HG03342 (cell line): Measurements from ENCODE around the gene HOXA10.

ENCODE experiments used
- ATAC-seq: cut with Tn5 transposase; IDR thresholded peaks from one replicate; pipeline ENCODE4 v1.9.1; 2021; ENCODE audit warnings: mild to moderate bottlenecking, moderate library complexity; ENCODE audit not compliant: unreplicated experiment

The HOXA10 gene

DNA sequence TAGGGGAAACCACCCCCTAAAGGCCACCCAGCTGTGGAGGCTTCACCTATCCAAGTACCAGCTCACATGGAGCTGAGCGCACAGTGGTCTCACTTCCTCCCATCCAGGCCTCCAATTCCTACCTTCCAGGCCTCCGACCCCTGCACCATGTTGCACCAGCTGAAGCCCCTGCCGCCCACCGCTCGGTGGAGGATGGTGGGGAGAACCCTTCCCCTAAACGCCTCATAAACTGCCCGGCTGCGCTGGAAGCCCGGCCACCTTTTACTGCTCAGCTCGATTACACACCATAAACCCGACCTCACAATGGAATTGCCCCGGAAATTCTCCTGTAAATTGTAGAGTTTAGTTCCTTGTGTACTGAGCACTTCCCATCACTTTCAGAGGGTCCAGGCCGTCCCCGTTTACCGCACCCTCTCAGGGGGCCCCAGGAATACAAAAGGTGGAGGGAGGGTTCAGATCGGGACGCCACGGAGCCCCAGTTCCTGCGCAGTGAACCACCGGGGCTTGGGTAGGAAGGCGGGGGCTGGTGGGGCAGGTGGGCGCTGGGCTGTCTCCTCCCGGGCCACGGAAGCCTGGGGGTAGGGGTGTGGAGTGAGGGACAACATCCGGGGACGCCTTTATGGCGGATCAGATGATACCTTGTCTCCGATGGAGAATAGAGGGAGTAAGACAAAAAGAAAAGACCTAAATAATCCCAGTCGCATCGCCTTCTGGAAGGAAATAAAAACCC lies 16.3 kb downstream of the HOXA10 start:
- no peak for ATAC-seq

DNA sequence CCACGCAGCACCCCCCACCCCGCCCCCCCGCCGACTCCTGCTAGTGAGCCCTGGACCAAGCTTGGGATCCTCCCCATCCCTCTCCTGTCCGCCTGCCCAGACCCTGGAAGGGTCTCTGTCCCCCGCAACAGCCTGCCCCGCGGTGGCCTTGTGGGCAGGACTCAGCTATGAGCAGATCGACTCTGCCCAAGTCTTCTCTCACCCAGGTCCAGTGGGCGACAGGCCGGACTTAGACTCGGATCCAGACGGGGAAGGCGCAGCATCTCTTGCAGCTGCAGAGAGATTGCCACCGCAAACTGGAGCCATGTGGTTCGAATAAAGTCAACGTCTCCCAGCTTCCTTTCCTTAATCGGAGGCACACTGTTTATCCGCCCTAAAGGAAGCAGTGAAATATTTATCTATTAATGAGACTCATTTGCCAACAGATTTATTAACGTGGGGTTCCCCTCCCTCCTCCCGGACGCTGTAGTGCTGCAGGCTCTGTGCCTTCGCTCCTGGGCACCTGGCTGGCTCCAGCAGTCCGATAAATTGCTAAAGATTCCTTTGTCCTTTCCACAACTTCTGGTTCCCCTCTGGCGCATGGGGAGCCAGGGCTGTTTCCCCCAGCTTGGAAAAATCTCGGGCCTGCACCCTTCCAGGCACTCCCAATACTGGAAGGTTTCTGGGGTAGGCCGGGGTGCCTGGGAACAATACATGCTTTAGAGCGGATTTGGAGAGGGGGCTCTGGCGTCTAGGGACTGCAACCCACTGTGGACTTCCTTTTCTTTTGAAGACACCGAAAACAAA lies 17.0 kb downstream of the HOXA10 start:
- ATAC-seq, result no peak

DNA sequence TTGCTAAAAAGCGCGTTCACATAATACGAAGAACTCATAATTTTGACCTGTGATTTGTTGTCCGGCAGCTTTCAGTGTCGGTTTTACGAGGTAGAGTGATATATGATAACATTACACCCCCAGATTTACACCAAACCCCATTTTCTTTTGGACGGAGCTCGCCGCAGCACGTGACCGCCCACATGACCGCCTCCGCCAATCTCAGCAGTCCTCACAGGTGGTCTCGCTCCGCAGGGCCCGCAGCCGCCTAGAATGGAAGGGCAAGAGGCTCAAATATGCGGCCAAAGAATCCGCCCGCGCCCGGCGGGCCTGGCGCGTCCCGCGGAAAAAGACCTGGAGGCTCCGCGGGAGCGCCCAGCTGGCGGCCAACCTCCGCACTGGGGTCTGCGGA lies 17.6 kb downstream of the HOXA10 start, which contains the start of gene HOXA7:
TSS of gene HOXA7 (minus strand) at position 168 of the 391 bp plus-strand sequence. CDS start at position 38, 130 bp downstream.
- no peak for ATAC-seq

DNA sequence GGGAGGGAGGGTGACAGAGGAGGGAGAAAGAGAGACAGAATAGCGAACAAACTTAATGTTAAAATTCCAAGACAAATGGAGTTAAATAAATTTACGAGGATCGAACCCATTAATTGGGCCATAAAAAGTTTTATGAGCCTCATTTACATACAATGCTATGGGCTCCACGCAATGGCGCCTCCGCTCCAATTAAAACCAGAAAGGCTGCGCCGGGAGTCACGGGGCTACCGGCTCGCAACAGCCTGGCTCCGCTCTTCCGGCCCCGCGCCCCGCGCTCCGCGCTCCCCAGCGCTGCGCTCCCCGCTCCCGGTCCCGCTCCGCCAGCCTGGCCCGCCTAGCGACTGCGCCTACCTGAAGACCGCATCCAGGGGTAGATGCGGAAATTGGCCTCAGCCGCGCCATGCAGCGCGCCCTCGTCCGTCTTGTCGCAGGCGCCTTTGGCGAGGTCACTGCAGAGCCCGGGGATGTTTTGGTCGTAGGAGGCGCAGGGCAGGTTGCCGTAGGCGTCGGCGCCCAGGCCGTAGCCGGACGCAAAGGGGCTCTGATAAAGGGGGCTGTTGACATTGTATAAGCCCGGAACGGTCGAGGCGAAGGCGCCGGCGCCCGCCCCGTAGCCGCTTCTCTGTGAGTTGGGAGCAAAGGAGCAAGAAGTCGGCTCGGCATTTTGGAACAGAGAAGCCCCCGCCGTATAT lies 18.2 kb downstream of the HOXA10 start:
- no peak for ATAC-seq

DNA sequence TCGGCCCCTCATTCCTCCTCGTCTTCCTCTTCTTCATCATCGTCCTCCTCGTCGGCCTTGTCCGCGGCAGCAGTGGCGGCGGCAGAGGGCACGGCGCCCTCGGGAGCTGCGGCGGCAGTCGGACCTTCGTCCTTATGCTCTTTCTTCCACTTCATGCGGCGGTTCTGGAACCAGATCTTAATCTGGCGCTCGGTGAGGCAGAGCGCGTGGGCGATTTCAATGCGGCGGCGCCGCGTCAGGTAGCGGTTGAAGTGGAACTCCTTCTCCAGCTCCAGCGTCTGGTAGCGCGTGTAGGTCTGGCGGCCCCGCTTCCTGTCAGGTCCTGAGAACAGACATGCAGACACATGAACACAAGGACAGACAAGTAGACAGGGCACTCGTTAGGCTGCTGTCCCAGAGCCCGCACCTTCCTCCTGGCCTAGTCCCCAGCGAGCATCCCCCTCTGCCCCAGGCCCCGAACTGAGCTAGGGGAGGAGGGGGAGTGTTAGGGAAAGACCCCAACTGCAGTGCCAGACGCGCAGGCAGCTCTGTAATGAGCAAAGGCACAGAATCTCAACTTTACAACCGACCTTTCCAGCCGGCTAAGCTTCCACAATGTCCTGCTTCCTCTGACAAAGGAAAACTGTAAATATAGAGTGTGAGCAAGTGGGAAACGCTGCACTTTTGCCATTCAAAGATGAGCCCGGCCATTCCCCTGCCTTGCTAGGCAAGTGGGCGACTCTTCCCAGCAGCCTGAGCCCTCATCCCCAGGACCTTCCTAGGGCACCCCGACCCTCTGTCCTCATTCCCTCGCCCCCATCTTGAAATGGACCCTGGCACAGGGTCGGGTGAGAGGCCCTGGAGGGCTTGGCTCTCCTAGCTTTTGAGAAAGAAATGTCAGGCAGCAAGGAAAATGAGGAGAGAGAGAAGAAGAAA lies 19.0 kb downstream of the HOXA10 start:
- ATAC-seq, result no peak

DNA sequence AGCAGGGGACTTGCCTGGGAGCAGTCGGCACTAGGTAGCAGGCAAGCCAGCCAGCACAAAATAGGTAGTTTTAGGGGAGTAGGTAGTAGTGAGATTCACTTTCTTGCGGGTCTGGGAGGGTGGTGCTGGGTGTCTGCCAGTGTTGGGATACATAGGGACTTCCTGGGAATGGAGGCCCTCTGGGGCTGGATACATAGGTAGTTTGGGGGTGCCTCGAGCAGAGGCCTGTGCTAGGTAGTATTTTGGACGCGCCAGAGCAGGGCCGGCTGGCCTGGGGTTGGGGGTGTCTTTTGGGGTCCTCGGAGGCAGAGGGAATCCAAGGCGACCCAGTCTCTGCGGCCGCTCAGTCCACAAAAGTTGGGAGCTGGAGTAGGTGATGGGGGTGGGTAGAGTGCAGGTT lies 19.8 kb downstream of the HOXA10 start:
- ATAC-seq, result no peak

DNA sequence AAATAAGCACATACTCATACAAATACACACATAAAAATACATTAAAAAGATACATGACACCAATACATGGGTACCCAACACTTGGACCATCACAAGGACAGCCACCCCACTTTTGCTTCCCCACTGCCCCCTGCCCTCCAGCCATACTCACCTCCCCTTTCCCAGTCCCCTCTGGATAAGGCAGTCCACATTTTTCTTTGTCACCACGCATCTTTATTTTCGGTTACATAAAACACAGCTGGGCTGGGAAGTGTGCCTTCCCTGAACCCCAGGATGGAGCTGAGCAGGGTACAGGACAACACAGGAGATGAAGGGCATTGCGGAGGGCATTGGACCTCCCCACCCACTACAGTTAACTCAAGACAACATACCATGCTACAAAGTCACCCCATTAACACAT lies 20.6 kb downstream of the HOXA10 start:
- ATAC-seq, result no peak

DNA sequence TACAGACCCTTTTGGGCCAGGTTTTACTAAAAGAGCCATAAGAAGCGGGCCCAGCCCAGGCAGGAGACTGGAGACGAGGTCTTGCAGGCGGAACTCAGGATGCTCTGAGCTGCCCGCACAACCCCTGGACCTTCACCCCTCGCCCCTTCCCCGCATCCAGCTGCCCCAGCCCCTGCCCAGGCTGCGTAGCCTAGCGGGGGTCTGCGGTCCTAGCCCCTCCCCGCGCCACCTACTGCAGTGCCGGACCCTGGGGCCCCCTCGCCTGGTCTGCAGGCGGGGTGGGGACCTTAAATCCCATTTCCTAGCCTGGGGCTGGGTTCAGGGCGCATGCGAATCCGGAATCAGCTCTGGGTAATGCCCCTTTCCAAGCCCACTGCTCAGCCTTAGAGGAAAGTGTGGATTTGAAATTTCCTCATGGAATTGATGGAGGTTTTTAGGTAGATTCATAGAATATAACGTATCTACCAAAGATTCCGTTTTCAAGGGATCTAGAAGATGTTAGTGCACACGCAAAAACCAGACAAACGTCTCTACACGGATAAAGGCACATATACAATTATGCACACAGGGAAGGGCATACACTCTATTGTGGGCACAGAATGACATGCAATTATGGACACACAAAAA lies 21.2 kb downstream of the HOXA10 start:
- no peak for ATAC-seq

DNA sequence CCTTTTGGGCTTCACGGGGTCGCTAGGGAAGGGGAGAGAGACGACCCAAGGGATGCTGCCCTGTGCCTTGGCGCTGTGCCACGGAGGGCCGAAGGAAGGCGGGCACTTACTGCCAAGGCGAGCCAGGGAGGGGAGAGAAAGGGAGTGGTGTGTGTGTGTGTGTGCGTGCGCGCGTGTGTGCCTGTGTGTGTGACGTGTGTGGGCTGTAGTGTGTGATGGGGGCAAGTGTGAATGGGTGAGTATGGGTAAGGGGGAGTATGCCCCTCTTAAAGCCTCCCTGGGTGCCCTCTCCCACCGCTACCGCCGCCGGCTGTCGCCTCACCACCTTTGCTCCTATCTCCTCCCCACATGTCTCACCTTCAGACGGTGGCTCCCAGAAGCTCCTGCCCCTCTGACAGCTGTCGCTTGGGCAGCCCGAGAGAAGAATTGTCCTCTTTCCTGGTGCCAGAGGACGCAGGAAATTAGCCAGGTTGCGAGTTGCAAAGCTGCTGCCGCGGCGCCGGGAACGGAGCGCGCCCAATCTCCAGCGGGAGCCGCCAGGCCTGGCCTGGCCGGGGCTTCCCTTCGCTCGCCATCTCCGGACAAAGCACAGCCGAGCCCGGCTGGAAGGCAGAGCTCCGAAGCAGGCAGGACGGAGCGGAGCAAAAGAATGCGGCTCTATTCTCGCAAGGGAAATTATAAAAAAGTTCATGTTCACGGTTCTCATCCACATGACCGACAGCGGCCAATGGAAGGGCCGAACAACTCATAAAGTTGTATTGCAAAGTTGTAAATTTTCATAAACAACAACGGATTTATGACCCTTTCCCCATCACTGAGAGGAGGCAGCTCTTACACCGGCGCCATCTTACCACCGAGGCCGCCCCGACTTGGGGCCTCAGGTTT lies 21.9 kb downstream of the HOXA10 start, which contains the start of gene HOXA3:
TSS of gene HOXA3 (minus strand) at position 653 of the 885 bp plus-strand sequence. CDS start 41,943 bp downstream, outside the sequence.
- ATAC-seq, result no peak

DNA sequence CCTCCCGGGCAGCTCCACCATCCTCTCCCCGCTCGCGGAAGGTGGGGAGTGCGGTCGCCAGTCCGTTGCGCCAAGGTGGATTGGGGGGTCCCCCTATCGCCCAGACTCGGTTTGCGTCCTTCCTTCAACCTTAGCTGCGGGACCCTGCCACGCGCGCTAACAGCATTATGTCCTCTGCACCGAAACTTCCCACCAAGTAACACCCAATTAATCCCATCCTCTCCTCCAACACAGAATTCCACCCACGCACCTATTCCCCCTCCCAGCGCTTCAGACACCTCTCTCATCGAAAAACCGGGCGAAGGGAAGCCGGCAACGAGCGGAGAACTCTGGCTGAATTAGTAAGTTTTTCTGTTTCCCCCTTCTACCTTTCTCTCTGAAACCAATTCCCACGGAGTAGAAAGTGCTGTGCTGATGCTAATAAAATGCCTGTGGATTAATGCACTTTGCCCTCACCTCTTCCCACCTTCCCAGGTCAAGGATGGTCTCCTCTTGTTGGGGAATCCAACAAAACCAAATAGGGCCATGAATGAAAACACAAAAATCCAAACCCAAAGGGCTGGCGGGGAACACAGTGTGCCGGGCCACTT lies 22.7 kb downstream of the HOXA10 start:
- no peak for ATAC-seq

DNA sequence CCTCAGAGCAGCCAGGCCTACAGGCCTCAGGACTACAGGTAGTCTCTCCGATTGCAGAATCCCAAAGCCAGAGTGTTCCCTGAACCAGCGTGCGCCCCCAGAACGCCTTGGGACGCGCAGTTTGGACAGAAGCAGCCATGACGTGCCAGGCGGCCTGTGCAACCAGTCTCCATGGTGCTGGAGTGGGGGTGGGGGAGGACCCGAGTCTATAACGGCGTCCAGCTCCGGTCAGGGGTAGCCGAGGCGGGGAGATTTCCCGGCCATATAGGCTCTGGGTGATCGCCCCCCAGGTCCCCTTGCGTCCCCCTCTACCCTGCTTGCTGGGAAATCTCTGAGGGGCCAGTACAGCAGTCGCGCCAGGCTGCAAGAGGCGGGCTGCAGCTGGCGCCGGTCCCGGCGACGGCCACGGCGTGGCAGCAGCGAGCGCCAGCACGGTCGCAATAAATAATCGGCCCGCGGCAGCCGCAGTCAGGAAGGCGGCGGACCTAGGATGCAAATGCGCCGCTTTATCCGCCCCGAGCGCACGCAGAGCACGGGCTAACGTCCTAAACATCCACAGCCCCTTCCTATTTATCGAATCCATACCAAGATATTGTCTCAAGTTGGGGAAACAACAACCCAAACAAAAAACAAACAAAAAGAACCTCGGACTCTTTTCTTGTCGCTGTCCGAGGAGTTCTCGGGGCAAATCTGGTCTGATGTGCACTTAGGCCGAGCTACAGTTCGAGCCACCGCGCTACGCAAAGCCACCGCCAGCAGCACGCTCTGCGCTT lies 23.4 kb downstream of the HOXA10 start:
- ATAC-seq, result peak; percentile 71

DNA sequence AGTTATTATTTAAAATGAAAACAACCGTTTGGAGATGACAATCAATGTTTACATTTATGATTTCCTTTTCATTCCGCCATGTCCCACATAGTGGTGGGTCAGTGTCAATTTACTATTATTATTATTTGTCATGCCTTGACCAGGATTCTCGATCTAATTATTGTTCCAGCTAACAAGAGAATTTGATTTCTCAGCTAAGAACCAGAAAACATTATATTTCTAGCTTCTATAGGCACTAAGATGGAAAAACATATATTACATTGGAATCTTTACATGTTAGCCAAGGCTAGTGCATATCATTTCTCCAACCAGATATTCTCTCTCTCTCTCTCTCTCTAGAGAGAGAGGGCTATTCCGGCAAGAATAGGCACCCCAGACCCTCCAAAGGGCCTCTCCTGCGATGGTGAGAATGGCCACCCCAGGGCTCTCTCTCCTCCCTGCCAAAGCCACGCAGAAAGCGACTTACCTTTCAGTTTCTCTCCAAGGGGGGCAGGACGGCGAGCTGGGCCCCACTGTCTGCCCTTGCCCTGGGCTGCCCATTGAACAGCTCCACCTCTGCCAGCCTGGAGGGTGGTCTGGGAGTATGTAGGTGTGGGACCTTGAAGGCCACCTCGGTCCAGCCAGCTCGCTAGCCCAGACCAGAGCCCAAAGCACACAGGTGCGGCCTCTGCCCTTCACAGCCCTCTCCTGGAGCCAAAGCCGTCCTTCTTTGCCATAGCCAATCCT lies 24.1 kb downstream of the HOXA10 start:
- no peak for ATAC-seq

DNA sequence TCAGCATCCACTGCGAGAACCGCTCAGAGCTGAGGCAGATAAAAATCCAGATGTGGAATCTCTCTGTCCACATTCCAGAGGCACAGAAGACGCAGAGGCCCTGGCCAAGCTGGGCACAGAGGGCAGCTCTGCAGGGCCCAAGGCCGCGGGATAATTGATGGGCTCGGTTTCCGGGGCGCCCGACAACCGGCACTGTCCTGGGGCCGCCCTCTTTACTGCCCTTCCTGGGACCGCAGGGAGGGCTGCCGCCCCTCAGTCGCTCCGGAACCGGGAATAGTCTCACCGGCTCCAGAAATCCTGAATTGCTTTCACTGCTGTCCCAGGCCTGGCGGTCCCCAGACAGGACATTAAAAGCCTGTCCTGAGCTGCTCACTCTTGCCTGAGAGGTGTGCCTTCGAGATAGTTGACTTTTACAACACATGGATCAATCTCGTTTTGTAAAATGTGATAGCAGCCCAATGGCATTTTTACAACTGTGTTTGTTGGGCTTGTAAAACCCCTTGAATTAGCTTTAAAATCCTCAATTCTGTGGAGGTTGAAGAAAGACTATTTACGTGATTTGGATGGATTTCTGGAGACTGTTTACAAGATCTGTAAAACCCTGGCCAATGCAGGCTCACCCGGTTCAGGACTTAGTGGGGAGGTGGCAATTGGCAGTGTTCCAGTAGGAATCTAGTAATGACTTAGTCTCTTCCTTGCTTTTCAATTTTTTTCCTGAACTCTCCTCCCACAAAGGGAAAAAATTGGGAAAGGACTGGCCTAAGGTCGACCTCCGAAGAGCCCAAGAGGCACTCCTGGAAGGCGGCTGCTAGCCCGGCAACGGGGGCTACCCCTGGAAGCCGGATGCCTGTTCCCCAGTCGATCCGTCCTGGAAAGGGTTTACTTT lies 25.1 kb downstream of the HOXA10 start:
- no peak for ATAC-seq

DNA sequence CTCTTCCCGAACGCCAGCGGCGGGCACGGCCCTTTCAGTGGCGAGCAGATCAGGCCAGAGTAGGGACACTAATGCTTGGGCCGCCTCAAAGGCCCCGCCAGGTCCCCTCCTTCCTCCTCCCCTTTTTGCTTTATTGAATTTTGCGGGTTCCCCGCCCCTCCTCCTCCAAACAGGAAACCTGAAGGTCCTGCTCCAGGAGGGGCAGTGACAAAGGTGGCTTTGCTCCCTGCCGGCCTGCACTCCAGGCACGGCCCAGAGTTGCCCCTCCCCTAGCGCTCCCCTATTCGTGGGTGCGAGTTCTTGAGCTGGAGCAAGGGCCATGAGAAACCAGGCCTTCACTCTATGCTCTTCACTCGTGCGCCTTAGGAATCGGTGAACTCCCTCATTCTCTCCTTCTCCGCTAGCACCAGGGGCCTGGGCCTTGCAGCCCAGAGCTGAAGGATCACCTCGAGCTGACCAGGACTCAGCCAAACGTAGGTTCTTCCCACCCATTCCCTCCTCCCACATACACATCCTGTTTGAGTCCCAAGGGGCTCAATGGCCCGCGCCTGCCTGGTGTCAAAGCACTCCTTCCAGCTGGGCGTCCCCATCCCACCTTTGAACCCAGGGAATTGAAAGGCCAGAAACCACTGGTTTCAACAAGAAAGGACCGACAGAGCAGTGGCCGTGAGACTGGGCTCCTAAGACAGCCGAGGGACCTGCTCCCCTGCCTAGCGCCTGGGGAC lies 25.9 kb downstream of the HOXA10 start:
- ATAC-seq, result no peak

DNA sequence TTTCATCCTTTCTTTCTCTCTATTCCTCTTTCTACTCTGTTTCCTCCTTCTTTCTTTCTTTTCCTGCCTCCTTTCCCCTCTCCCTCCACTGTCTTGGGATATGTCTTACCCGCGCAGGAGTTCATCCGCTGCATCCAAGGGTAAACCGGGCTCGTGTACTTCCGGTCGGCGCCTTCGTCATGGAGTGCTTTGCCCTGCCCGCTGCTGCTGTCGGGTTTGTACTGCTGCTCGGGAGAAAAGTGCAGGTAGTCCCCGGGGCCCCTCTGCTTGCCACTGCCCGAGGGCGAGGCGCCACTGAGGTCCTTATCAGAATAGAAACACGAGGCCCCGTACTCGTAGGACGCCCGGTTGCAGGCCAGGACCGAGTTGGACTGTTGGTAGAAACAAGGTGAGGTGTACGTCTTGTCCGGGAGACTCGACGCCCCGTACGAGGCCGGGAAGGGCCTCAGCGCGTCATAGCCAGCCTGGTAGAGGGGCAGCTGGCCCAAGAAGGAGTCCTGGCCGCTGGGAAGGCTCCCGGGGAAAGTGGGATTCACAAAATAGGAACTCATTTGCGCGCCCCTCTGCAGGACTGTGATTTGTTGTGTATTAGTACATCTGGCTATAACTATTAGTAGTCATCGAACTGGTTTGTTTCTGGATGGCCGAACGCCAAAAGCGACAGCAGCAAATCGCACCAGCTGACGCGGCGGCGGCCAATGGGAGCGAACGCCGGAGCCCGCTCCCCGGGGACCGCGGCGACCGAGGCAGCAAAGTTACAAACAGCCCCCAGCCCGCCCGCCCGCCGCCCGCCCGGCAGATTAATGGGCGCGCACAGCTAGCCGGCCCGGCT lies 26.7 kb downstream of the HOXA10 start, which contains the start of gene HOXA6:
TSS of gene HOXA6 (minus strand) at position 576 of the 832 bp plus-strand sequence. CDS start at position 551, 25 bp downstream.
- ATAC-seq, result no peak
